ENCODE results near the gene APEX1.

APEX1 gene
- 41.1 to 42.6 reads per million in 2 donors for total RNA-seq

DNA sequence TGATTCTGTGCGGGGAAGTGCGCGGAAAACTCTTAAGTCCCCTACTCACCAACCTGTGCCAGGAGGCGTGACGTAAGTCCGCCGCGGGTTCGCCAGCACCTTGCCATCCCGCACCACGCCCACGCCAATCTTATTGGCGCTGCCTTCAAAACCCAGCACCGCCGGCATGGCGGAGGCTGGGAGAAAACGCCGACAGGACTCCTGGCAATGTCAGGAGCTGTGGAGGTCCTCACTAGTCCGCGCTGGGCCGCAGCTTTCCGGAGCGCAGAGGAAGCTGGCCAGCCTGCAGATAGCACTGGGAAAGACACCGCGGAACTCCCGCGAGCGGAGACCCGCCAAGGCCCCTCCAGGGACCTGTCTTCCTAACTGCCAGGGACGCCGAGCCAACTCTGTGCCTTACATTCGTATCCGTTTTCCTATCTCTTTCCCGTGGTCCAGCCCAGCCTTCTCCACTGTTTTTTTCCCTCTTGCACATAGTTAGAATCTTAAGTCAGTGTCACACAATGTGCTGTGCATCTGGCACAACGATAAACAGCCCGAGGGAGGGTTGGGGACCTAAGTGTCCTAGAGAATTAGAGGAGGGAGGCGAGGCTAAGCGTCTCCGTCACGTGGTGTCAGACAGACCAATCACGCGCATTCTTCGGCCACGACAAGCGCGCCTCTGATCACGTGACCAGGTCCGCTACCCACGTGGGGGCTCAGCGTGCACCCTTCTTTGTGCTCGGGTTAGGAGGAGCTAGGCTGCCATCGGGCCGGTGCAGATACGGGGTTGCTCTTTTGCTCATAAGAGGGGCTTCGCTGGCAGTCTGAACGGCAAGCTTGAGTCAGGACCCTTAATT is at the start of gene APEX1, which contains the start of gene OSGEP:
Gene APEX1 (plus strand): TSS at position 711 of the 839 bp plus-strand sequence. CDS start 420 bp downstream, outside the sequence.
Gene OSGEP (minus strand): TSS at position 297 of the 839 bp plus-strand sequence. CDS start 129 bp downstream, at position 168.
- DNase-seq = peak; percentile 83

DNA sequence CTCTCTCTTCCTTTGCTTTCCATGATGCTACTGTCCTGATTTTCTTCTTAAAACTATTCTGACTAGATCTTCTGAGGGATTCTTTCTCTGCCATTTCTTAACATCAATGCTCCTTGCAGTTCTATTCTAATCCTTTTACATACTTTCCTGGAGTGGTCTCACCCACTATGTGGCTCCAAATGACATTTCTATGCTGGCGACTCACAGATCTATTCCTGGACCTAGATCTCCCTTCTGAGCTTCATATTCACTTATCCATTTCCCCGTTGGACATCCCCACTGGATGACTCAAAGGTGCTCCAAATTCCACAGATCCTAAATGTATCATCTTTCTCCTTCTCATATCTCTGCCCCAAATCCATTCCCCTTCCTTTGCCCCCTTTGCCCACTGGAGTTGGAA is 45.8 kb upstream of the APEX1 start:
- no peak for DNase-seq

DNA sequence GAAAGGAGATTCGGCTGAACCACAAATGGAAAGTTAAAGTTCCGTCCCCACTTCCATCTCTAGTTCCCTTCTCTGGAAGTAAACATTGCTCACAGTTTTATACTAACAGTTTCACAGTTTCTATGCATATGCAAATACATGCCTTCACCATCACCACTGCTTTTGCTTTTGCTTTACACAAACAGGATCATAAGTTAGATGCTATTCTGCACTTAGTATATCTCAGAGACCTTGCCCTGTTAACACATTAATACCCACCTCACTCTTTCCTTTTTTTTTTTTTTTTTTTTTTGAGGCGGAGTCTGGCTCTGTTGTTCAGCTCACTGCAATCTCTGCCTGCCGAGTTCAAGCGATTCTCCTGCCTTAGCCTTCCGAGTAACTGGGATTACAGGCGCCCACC is 42.6 kb upstream of the APEX1 start:
- no peak for DNase-seq

DNA sequence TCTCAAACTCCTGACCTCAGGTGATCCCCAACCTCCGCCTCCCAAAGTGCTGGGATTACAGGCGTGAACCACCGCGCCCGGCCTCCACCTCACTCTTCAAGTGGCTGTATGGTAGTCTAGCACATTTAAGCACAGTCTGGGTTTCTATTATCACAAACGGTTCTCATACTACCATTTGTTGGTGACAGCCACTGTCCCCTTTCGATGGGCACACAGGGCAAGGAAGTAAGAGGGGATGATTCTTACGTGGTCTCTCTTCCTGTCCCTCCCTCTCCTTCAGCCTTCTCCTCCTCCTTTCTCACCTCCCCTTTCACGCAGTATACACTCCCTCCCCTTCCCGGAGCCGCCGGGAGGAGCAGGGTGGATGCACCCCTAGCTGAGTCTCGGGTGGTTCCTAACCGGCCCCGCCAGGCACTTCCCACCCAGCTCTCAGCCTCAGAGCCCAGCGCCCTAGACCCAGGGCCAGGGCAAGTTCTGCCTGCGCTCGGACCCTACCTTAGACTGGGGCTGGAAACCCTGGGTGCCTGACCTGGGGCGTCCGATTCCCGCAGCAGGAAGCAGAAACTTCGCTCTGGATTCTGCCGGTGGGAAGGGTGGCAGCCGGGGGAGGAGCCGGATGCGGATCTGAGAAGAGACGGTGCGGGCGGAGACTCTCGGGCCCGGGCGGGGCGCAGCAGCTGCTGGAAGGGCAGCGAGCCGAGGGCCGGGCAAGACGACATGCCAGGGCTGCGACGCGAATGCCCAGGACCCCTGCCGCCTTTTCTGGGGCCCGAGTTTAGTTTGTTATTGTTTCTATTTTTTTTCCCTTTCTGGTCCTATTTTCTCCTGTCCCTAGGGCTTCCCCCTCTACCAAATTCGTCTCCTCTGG is 41.9 kb upstream of the APEX1 start, which contains the start of gene TEP1:
Gene TEP1 (minus strand): TSS at position 626 of the 868 bp plus-strand sequence. CDS start 5,062 bp downstream, outside the sequence.
- peak; percentile 60 for DNase-seq

DNA sequence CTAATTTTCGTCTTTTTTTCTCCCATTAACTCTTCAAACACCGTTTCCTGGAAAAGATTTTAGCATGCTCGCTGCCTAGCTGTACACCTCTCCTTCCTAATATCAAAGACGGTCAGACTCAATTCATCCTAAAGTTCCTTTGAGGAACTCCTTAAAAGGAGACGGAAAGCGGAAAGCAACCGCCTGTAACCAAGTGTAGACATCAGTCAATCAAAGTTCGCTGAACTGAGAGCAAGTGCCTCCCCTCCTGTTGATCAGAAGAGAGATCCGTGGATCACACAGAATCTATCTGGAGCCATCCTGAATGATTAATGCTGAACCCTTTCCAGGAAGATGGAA is 41.3 kb upstream of the APEX1 start:
- no peak for DNase-seq

DNA sequence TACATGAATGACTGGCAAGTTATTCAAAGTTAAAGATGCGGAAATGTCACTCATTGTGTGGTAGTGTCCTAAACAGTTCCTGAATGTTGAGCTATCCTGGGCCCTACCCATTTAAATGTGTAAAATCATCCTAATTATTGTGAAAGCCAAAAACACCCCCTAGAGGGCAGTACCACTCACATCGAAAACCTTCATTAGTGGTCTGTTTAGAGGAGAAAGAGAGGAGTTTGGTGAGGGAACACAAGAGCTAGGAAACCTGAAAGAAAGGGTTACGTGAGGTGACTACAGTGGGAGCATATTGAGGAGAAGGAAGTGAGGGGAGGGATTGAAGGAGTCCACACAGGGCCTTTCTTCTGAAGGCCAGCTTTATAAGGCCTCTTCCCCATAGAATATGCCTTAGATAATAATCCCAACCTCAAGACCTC is 39.2 kb upstream of the APEX1 start:
- no peak for DNase-seq

DNA sequence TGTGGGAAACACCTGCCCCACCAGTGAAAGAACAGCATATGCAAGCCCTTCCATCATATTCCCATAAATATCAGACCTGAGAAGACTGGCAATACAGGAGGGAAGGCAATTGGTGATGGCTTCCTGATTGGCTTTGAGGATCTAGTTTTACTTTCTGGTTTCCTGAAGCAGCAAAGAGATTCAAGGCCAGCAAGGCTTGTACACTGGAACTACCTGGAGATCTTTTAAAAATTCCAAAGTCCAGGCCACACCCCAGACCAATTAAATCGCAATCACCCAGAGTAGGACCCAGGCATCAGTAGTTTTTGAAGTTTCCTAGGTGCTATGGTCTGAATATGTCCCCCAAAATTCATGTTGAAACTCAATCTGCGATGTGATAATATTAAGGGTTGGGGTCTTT is 38.8 kb upstream of the APEX1 start:
- DNase-seq = no peak

DNA sequence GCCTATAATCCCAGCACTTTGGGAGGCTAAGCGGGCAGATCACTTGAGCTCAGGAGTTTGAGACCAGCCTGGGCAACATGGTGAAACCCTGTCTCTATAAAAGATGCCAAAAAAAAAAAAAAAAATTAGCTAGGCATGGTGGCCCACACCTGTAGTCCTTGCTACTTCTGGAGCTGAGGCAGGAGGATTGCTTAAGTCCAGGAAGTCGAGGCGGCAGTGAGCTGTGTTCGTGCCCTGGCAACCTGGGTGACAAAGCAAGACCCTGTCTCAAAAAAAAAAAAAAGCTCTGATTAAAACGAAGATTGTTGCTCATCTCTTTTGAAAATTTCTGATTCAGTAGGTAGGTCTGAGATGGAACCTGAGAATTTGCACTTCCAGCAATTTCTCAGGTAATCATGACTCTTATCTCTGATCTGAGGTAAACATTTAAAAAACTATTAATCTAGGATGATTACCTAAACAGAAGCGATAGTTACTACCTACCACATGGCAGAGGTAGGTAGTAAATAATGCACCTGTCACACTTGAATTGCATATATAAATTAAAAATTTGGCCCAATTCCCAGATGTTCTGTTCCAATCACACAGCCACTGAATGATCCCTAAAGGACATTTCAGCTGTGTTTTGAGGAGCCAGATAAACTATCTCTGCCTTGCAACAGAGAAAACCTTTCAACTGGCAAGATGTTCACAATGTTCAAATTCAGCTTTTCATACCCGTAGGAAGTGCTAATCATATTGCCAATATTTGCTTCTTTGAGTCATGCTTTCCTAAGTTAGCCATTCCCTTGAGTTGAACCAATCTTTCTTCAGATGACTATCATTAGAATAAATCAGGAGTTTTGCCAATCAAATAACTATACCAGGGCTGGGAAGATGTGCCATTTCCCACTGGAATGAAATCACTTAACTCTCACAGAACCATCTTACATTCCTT is 37.5 kb upstream of the APEX1 start:
- no peak for DNase-seq

DNA sequence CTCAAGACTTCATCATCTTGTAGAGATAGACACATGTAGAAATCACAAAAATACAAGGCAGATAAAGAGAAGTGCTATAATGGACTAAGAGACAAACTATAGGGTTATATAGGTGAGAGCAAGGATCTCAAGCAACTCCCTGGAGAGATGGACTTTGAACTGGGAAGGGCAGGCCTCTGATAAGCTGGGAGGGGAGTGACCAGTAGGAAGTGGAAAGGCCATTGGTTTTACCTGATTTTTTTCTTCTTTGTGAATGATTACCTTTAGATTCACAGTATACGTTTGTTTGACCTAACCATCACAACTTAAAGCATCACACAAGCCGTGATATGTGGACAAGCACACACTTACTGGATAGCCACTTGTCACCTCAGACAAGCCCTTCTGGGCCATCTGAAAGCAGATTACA is 36.5 kb upstream of the APEX1 start:
- DNase-seq = no peak

DNA sequence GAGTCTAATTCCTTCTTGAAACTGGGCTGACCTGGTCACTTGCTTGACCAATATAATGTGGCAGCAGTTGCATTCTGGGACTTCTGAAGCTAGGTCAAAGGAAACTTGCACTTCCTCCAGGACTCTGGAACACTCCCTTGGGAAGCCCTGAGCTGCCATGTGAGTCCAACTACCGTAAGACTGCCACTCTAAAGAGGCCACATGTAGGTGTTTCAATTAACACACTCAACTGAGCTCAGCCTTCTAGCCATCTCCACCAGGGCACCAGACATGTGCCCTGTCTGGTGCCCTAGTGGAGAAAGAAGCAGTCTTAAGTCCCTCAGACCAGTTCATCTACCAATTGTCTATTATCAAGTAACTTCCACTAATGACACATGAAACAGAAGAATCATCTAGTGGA is 35.6 kb upstream of the APEX1 start:
- no peak for DNase-seq

DNA sequence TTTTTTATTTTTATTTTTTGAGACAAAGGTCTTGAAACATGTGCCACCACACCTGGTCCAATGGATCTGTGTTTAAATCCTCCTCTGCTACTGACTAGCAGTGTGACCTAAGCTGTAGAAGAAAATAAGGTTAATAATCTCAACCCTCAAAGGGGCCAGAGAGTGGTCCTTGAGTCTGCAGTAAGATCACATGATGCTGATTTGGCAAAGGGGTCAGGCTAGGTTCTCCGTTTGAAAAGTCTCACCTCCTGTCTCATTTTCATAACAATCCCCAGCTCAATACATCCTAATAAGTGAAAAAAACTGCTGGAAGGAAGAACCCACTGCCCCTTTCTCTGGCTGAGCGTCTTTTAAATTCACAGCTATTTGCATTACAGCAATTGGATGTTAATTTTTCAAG is 33.8 kb upstream of the APEX1 start:
- DNase-seq = no peak

DNA sequence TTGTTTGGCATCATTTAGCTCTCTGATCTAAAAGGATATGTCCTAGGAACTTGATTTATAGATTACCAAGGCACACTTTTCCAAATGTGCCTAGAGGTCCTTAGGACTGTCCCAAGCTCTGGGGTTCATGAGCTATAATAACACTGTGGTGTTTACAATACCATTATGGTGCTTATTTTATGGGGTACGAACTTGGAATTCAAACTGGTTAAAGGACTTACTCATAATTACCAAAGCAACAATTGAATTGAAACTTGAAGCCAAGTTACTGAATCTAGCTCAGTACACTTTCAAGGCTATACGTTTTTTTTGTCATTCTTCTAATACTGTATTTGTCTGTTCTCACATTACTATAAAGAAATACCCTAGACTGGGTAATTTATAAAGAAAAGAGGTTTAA is 32.1 kb upstream of the APEX1 start:
- DNase-seq = no peak

DNA sequence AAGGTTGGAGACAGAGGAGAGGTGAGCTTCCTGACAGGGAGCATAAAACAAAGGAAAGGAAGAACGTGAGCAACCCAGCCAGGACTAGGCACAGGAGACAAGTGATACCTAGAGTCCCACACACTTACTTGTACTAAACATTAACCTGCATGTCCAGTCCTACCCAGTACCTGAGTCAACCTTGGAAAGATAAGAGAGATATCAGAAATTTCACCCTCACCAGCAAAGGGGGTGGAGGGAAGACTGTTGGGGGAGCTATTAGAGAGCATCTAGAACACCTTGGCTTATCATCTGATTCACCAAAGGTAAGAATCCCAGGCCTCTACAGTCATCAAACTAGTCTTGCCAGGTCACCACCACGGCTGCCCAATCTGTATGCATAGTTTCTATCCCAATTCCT is 30.2 kb upstream of the APEX1 start:
- DNase-seq = no peak

DNA sequence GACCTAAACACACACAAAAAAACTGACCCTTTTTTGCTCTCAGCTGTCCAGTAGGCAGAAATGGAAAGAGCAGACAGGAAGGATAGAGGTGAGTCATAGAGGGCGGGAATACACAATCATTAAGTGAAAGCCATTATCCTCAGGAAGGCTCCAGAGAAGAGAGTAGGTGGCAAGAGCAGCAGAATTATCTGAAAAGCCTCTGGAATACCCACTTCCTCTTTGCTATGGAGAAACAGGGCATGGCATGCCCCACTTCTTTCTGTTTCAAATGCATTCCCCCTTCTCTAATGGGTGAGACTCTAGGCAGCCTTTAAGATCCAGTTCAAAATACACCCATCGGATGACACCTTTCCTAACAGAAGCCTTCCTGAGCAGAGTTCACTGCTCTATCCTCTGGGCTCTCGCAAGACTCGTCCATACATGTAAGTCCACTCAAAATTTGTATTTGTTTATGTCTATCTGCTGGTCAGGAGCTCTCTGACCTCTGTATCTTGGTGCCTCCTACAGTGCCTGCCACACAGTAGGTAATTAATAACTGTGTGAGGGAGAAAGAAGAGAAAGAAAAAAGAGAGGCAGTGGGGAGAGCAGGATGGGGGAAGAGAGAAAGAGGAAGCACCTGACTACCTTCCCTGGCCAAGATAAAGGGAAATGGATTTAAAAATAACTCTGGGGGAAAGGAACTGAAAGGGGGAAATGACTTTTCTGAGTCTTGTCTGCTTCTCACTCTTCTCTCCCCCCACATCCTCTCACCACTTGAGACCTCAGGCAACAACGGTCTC is 27.6 kb upstream of the APEX1 start:
- DNase-seq = no peak

DNA sequence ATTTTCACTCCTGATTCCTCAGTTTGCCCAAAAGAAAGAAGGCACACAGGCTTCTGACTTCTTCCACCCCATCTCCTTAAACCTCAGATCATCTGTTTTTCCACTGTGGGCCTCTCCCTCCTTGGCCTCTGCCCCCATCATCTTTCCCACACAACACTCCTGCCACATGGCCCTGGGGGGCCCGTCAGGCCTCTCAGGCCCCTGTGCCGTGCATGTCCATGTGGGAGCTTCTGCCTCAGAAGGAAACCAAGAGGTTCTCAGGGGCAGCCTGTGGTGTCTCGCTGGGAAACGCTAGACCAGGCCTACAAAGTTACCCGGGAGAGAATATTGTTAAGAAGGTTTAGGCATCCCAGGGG is 27.0 kb upstream of the APEX1 start:
- no peak for DNase-seq

DNA sequence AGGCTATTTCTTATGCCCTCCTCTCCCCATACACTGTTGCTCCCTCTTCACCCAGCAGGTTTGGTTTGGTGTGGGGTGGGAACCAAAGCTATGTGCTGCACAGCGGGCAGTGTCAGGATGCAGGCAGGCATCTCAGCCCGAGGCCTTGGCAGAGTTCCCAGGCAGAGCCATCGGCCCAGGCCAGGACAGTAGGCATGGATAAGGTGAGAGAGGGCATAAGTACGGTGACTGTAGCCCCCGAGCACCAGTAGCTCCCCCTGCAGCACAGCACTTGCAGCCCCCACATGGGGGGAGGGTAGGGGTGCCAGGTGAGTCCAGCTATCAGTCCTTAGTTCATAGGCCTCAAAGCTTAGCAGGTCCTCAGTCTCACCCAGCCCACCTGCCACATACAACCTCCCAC is 26.2 kb upstream of the APEX1 start:
- DNase-seq = no peak

DNA sequence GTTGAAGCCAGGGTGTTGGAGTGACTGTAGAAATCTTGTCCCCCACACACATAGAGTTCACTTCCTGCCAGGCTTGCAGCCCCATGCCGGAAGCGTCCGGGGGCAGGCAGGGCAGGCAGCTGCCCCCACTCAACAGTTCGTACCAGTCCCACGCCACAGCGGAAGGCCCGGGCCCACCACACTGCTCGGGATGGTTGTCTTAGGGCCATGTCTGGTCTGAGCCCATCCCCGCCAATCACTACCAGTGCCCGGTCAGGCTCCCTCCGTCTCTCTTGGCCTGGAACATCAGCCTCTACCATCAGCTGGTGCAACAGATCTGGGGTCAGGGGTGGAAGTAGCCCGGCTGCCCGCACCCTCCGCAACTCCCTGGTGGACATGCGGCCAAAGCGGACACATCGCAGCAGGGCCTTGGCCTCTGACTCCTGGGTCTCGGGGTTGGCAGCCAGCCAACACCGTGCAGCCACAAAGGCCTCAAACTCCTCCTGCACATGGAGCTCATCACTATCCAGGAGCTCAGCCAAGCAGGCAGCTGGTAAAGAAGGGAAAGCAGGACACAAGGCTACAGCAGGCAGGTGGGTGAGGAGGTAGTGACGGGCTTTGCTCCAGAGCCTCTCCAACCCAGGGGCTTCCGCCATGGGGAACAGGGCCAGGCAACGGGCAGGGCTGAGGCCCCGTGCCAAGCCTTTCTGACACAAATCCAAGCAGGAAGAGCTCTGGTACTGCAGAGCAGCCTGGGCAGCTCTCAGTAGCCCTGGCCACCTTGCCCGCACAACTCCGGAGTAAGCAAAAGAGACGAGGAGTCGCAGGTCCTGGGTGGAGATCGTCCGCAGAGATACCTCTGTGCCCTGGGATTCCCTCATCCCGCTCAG is 25.0 kb upstream of the APEX1 start:
- DNase-seq = no peak

DNA sequence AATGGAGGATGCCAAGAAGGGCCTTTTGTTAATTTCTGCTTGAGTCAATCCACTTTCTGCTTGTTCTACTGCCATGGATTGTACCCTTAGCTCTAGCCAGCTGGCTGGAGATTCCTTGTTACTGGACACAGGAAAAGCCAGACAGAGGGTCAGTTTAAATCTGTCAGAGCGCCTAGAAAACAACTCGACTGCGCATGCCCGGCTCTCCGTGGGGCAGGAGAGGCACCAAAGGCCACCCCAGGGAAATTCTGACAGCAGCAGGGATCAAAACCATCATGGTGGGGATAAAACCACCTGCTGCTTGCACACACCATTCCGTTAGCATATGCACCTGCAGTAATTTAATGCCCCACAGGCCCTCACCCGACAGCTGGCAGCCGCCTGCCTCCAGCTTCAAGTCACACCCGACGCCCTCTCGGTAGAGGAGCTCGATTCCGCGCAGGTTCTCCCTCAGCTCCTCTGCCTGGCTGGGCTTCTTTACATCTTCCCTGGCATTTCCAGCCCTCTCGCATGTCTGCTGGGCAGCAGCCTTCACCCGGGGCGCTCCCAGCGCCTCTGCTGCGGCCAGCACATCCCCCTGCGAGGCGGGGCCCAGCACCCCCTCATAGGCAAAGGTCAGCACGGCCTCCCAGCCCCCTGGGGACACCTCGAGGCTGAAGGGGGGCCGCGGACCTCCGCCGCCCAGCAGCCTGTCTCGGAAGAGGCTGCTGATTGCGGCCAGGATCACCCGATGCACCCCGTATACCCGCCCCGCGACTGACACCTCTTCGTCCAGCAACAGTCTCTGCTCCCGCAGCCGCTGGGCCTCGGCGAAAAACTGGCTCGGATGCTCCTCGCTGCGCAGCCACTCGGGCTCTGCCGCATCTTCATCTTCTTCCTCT is 20.1 kb upstream of the APEX1 start:
- DNase-seq = no peak

DNA sequence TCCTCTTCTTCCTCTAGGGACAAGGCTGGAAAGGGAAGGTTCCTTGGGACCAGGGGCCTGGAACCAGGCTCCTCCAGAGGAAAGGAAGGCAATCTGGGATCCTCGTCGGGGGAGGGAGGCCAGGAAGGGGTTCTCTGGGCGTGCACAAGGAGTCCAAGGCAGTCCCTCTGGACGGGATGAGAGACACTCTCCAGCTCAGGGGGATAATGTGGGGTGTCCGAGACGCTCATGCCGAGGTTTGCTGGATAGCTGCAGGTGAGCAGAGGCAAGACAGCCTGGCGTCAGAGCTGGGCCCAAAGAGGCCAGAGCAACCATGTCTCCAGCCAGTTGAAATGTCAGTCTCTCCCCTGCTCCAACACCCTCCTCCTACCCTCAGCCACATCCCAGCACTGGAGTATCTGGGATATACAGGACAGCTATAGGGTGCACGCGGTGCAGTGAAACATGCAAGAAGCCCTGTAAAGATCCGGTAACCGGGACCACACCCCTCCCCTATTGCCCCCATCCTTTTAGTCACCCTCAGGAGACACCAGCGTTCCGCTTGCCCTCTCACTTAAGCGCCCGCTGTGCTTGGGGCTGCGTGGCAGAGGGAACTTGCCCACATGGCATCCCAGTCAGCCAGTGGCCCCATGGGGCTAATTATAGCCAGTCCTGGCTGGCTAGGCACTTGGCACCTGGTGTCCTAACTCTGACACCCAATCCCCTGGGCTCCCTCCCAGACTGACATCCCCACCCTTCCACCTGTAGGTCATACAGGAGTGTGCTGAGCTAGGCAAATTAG is 19.3 kb upstream of the APEX1 start, which contains the start of gene KLHL33:
Gene KLHL33 (minus strand): TSS at position 585 of the 781 bp plus-strand sequence. CDS start 355 bp downstream, at position 230.
- no peak for DNase-seq
